Calu3 (cell line): ENCODE data around the gene PRRT1B. TPM values are rescaled to one million over a fixed set of nuclear protein-coding genes. Genes with fewer than 3 reads are reported as not detected.
A peak's percentile ranks its signal among the peaks of the same experiment; 100 is the strongest.

ENCODE experiments used
- BruUV-seq: library from RNA; stranded (reverse); fragments of 400-500 nt; replicated peaks from 2 replicates; lab custom pipeline; 2021; lab: Mats Ljungman, UMichigan
- CTCF ChIA-PET: fragments of 300-600 bp; sonication (Branson Sonifier 250); formaldehyde crosslinking; loops from one replicate; lab custom pipeline; 2022; ENCODE audit warnings: antibody characterized with exemption; lab: Charles Lee
- DNase-seq: peaks from one replicate; pipeline ENCODE4 v3.0.0; 2022
- H3K27ac Mint-ChIP-seq: one replicate; pipeline ENCODE4 v1.8.0; 2022; ENCODE audit warnings: mixed read lengths; ENCODE audit not compliant: unreplicated experiment
- H3K27me3 Mint-ChIP-seq: one replicate; pipeline ENCODE4 v1.8.0; 2022; ENCODE audit warnings: mixed read lengths; ENCODE audit not compliant: unreplicated experiment
- H3K36me3 Mint-ChIP-seq: one replicate; pipeline ENCODE4 v1.8.0; 2022; ENCODE audit warnings: mild to moderate bottlenecking, moderate library complexity, mixed read lengths; ENCODE audit not compliant: insufficient read depth, unreplicated experiment
- H3K4me1 Mint-ChIP-seq: one replicate; pipeline ENCODE4 v1.8.0; 2022; ENCODE audit warnings: mild to moderate bottlenecking, low read depth, mixed read lengths; ENCODE audit not compliant: unreplicated experiment
- H3K4me3 Mint-ChIP-seq: one replicate; pipeline ENCODE4 v1.8.0; 2022; ENCODE audit warnings: mild to moderate bottlenecking, low read depth, moderate library complexity, mixed read lengths; ENCODE audit not compliant: unreplicated experiment
- H3K9me3 Mint-ChIP-seq: one replicate; pipeline ENCODE4 v1.8.0; 2022; ENCODE audit warnings: low read depth, mixed read lengths; ENCODE audit not compliant: unreplicated experiment
- intact Hi-C: fragments of 100-400 bp; cut with micrococcal nuclease; formaldehyde crosslinking; loops from one replicate; pipeline ENCODE4 v1.10.0; 2022; ENCODE audit not compliant: unreplicated experiment
- total RNA-seq: library from RNA; stranded (reverse); gene quantifications from 2 replicates; pipeline ENCODE4 v1.2.3, GENCODE V29; 2022
- TF ChIP-seq, protein P1 (sequence below): fragments of 200-600 bp; IDR thresholded peaks from one replicate; pipeline ENCODE4 v1.8.0; 2022; ENCODE audit warnings: antibody characterized with exemption; ENCODE audit not compliant: unreplicated experiment

PRRT1B gene
- total RNA-seq, 1 experiment from 2014 or later: not detected

- CTCF ChIA-PET: no interaction called here
Observed at GRCh38 chr9:131590449-131590848, 45.1 kb downstream of the PRRT1B start.

GRCh38 chr9:131590907-131591844 lies 45.9 kb downstream of the PRRT1B start:
- Mint-ChIP-seq H3K4me1 (no peaks in the 10 kb centered on the region), H3K9me3 (no peaks in the 10 kb centered on the region), H3K36me3 (peaks cover 5% of the 10 kb centered on the region), H3K27ac (no peak overlapping the region), H3K4me3 (no peak overlapping the region), H3K27me3 (no peaks in the 10 kb centered on the region)
- TF ChIP-seq, protein P1, sequence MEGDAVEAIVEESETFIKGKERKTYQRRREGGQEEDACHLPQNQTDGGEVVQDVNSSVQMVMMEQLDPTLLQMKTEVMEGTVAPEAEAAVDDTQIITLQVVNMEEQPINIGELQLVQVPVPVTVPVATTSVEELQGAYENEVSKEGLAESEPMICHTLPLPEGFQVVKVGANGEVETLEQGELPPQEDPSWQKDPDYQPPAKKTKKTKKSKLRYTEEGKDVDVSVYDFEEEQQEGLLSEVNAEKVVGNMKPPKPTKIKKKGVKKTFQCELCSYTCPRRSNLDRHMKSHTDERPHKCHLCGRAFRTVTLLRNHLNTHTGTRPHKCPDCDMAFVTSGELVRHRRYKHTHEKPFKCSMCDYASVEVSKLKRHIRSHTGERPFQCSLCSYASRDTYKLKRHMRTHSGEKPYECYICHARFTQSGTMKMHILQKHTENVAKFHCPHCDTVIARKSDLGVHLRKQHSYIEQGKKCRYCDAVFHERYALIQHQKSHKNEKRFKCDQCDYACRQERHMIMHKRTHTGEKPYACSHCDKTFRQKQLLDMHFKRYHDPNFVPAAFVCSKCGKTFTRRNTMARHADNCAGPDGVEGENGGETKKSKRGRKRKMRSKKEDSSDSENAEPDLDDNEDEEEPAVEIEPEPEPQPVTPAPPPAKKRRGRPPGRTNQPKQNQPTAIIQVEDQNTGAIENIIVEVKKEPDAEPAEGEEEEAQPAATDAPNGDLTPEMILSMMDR: peak; percentile 66
- DNase-seq: peak; percentile 76
- CTCF ChIA-PET: interaction anchor here (0.7 to 1.3 kb wide), 5 partner anchors 10 to 152 kb away, joined by 4 to 6 read pairs (median 4); no protein-coding TSS in a partner anchor
- intact Hi-C loops: loop anchor here (1.0 kb wide), 1 partner anchor 156 kb away; no protein-coding TSS in a partner anchor
- no TSS peak for BruUV-seq

More at GRCh38 chr9:131590449-131590848, 45.1 kb downstream of the PRRT1B start:
- Mint-ChIP-seq H3K9me3 (no peaks in the 10 kb centered on the region), H3K36me3 (peaks cover 10% of the 10 kb centered on the region), H3K4me1 (no peaks in the 10 kb centered on the region), H3K27ac (no peak overlapping the region), H3K27me3 (no peaks in the 10 kb centered on the region), H3K4me3 (no peak overlapping the region)
- TF ChIP-seq, protein P1: no peak
- intact Hi-C loops: no loop called here
- BruUV-seq: no TSS peak
- no peak for DNase-seq

GRCh38 chr9:131591845-131592208 lies 46.5 kb downstream of the PRRT1B start:
- Mint-ChIP-seq H3K27ac (no peak overlapping the region), H3K9me3 (no peaks in the 10 kb centered on the region), H3K36me3 (peaks cover 5% of the 10 kb centered on the region), H3K4me1 (no peaks in the 10 kb centered on the region), H3K4me3 (no peak overlapping the region), H3K27me3 (no peaks in the 10 kb centered on the region)
- CTCF ChIA-PET: interaction anchor here (0.7 to 1.3 kb wide), 5 partner anchors 9 to 152 kb away, joined by 4 to 6 read pairs (median 4); no protein-coding TSS in a partner anchor
- TF ChIP-seq, protein P1: no peak
- no TSS peak for BruUV-seq
- no peak for DNase-seq
- intact Hi-C loops: loop anchor here (1.0 kb wide), 1 partner anchor 155 kb away; no protein-coding TSS in a partner anchor

DNA sequence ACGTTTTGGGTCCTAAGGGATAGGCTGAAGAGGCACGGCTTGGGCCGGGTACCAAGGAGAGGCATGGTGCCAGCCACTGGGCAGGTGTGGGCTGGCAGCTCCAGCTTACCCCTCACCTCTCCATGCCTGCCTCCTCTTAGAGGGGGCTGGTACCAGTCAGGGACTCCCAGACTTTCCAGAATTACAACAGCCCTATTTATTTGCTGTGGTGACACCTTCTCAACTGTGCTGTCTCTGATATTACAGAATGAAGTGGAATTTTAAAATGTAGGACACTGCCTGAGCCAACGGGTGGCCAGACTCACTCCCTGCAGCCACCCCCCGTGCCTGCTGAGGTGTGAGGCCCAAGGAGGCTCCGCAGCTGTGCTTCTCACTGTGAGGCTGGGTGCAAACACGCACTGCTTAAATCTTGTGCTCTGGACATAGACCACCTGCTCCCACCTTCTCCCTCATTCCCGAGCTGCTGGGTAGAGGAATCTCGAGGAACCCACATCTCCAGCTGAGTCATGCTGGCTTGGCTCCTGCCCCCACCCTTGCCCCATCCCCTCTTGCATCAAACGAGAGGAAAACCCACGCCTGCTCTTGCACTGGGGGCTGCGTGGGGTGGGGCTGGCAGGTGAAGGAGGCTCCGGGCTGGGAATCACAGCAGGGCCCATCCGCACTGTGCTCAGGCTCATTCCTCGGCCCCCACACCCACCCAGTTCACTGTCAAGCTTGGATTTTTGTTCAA lies 47.9 kb downstream of the PRRT1B start:
- Mint-ChIP-seq H3K27ac (no peak overlapping the region), H3K4me3 (no peak overlapping the region), H3K9me3 (no peaks in the 10 kb centered on the region), H3K4me1 (no peaks in the 10 kb centered on the region), H3K27me3 (no peaks in the 10 kb centered on the region), H3K36me3 (peaks cover 5% of the 10 kb centered on the region)
- no TSS peak for BruUV-seq
- intact Hi-C loops: no loop called here
- CTCF ChIA-PET: no interaction called here
- TF ChIP-seq, protein P1: no peak
- no peak for DNase-seq
